Limb (tissue), 2 donors: ENCODE measurements around the gene ZC2HC1B.
"Not testable (repeated sequence)": the region's sequence is repeated elsewhere in the genome, so short reads cannot be mapped to it uniquely, and the experiment has no call there.

Experiments used
- DNase-seq, 2 donors: peaks; one replicate each; pipeline ENCODE4 v3.0.0-alpha.2; 2016; ENCODE audit errors: extremely low spot score in 2 of 2

ZC2HC1B gene

GRCh38 chr6:143868808-143869207 lies 4.5 kb downstream of the ZC2HC1B start:
- DNase-seq, result not testable (repeated sequence)

- not testable (repeated sequence) for DNase-seq
These were observed 7.0 kb downstream of the ZC2HC1B start for GRCh38 chr6:143871202-143871730.

- no peak for DNase-seq
These were observed 7.9 kb downstream of the ZC2HC1B start for GRCh38 chr6:143872201-143872600.

- DNase-seq, result not testable (repeated sequence)
These were observed 9.3 kb downstream of the ZC2HC1B start for GRCh38 chr6:143873600-143873999.

- DNase-seq, result not testable (repeated sequence)
These were observed 10.2 kb downstream of the ZC2HC1B start for GRCh38 chr6:143874503-143874902.

- no peak for DNase-seq
These were observed 13.5 kb downstream of the ZC2HC1B start for GRCh38 chr6:143877584-143878271.

- DNase-seq, result no peak
These were observed 14.0 kb downstream of the ZC2HC1B start for GRCh38 chr6:143878272-143878760.

GRCh38 chr6:143880412-143880811 lies 16.1 kb downstream of the ZC2HC1B start:
- DNase-seq, result no peak

- no peak for DNase-seq
These were observed 18.2 kb downstream of the ZC2HC1B start for GRCh38 chr6:143882401-143882930.

GRCh38 chr6:143884216-143884900 lies 20.1 kb downstream of the ZC2HC1B start:
- peak in 1 of 2 donors; percentile 61 for DNase-seq

- DNase-seq, result no peak
These were observed 20.8 kb downstream of the ZC2HC1B start for GRCh38 chr6:143885116-143885515.

GRCh38 chr6:143894655-143895054 lies 30.4 kb downstream of the ZC2HC1B start:
- no peak for DNase-seq

GRCh38 chr6:143896126-143896860 lies 32.0 kb downstream of the ZC2HC1B start:
- no peak for DNase-seq

GRCh38 chr6:143900358-143900757 lies 36.1 kb downstream of the ZC2HC1B start:
- no peak for DNase-seq

GRCh38 chr6:143901885-143902750 lies 37.8 kb downstream of the ZC2HC1B start:
- DNase-seq, result peak; percentile 47 to 87

GRCh38 chr6:143902827-143903226 lies 38.6 kb downstream of the ZC2HC1B start:
- DNase-seq, result no peak

GRCh38 chr6:143911028-143911427 lies 46.8 kb downstream of the ZC2HC1B start:
- no peak for DNase-seq

GRCh38 chr6:143912671-143913070 lies 48.4 kb downstream of the ZC2HC1B start:
- no peak for DNase-seq

- not testable (repeated sequence) for DNase-seq
These were observed 52.8 kb downstream of the ZC2HC1B start for GRCh38 chr6:143917026-143917425.

GRCh38 chr6:143928853-143929252 lies 64.6 kb downstream of the ZC2HC1B start:
- no peak for DNase-seq

GRCh38 chr6:143929975-143930374 lies 65.7 kb downstream of the ZC2HC1B start:
- no peak for DNase-seq
